GM18526 (cell line): ENCODE results near the gene RIT2.

Source experiments
- POLR2A ChIP-seq: IDR thresholded peaks from 3 replicates; pipeline ENCODE4 v1.6.1; 2011; ENCODE audit not compliant: insufficient read length; ENCODE audit errors: extremely low read depth

RIT2 gene

GRCh38 chr18:43060020-43060419 is 55.5 kb downstream of the RIT2 start:
- TF ChIP-seq POLR2A: no peak

GRCh38 chr18:43054815-43055519 is 60.5 kb downstream of the RIT2 start:
- TF ChIP-seq POLR2A: no peak

DNA sequence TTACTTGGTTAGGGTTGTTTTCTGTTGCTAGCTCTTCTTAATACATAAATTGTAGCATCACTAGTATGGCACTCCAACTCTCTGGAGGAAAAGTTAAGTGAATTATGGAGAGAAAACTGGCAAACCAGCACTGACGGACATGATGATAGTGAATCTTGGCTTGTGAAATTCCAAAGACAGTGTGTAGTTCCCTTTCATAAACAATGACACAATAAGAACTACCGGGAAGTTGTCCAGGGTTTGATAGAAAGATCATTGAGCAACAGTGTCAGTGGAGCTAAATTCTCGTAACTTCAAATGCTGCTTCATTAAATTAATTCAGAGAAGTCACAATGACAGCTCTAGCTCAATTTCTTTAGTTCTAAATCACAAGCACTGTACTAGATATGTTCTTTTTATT is 66.5 kb downstream of the RIT2 start:
- TF ChIP-seq POLR2A: no peak

GRCh38 chr18:43046322-43046721 is 69.2 kb downstream of the RIT2 start:
- no peak for TF ChIP-seq POLR2A

DNA sequence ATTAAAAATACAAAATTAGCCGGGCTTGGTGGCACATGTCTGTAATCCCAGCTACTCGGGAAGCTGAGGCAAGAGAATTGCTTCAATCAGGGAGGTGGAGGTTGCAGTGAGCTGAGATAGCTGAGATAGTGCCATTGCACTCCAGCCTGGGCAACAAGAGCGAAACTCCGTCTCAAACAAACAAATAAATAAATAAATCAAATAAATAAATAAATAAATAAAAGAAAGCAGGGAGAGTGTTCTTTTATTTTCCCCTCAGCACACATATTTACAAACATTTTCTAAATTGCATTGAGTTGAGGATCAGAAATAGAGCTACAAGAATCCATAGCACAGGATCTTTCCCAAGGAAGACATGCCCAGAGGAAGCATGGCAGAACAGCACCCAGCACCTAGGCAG is 71.9 kb downstream of the RIT2 start:
- no peak for TF ChIP-seq POLR2A

GRCh38 chr18:43040281-43040680 is 75.2 kb downstream of the RIT2 start:
- TF ChIP-seq POLR2A: no peak

GRCh38 chr18:43034683-43035500 is 80.6 kb downstream of the RIT2 start:
- no peak for TF ChIP-seq POLR2A

DNA sequence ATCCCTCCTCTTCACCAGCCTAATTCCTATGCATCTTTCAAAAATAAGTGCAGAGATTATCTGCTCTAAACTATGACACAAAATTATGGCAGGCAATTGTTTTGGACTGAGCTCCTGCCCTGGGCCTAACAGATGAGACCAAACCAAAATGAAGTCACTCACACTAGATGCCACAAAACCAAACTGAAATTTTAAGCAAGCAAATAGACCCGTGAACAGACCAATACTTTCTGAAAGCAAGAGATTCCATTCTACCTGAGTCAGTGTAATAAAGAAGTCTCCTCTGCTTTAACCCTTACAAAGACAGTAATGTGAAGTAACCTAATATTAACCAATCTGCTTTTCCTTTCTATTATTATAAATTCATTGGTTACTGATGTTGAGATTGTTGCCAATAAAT is 84.3 kb downstream of the RIT2 start:
- TF ChIP-seq POLR2A: no peak

GRCh38 chr18:43029414-43029813 is 86.1 kb downstream of the RIT2 start:
- no peak for TF ChIP-seq POLR2A

DNA sequence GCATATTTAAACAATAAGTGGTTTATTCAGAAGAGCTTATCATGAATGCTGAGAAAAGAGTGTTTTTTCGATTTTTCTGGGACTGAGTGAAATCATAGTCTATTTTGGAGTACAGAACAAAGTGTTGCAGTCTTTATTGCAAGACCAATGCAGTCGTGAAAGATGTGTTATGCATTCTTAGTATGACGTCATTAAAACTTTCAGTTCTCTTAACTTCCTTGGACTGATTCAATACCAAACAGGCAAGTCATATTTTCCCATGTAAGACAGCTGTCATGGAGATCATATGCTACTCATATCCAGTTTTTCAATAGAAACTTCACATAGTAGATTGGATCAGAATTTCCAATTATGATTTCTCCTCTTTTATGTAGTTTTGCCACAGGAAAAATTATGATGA is 92.6 kb downstream of the RIT2 start:
- no peak for TF ChIP-seq POLR2A

GRCh38 chr18:43017622-43018021 is 97.9 kb downstream of the RIT2 start:
- TF ChIP-seq POLR2A: no peak

GRCh38 chr18:43013486-43013885 is 102.0 kb downstream of the RIT2 start:
- TF ChIP-seq POLR2A: no peak

GRCh38 chr18:43012951-43013350 is 102.5 kb downstream of the RIT2 start:
- TF ChIP-seq POLR2A: no peak

GRCh38 chr18:43010611-43011010 is 104.9 kb downstream of the RIT2 start:
- no peak for TF ChIP-seq POLR2A

DNA sequence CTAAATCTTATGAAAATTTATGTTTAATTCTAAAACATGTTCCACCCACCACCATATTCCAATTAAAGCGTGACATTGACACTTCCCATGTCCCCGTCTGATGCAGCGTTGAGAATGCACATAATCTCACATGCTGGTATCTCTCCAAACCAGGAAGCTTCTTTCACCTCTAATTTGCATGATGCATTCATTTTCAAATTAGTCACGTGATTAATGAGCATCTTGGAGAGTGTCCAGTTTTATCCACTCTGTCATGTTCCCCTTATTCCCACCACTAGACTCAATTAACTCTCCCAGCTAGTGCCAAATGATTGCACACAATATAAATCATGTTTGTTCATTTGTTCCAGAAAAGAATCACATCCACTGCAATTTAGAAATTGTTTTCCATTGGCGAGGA is 105.8 kb downstream of the RIT2 start:
- no peak for TF ChIP-seq POLR2A

- TF ChIP-seq POLR2A: no peak
These were observed 108.1 kb downstream of the RIT2 start for GRCh38 chr18:43007365-43007764.

DNA sequence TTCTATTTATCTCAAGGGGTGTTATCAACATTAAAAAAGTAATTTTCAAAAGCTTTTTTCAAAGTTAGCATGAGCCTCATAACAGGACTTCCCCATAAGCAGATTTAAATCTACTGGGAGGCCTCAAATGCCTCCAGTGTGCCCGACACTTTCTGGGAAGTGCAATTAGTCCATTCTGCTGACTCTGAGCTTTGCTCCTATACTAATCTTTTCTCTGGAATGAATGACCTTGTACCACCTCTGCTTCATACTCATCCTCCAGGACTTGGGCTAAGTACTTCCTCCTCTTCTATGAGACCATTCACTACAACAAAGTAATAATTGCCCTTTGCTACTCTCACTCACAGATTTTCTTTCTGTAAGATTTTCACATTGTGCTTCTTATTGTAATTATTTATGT is 111.1 kb downstream of the RIT2 start:
- TF ChIP-seq POLR2A: no peak

DNA sequence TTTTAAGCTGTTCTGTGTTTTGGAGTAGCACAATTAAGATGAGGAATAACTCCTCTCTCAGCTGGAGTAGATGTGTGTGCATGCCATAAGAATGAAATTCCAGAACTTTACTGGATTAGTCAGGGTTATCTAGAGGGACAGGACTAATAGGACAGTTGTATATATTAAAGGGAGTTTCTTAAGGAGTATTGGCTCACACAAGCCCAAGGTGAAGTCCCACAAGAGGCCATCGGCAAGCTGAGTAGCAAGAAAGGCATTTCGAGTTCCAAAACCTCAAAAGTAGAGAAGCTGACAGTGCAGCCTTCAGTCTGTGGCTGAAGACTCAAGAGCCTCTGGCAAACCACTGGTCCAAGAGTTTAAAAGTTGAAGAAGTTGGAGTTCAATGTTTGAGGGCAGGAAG is 113.7 kb downstream of the RIT2 start:
- no peak for TF ChIP-seq POLR2A
